Measurements from ENCODE around the gene PATZ1. TPM values are rescaled to one million over a fixed set of nuclear protein-coding genes. Genes with fewer than 3 reads are reported as not detected.

The PATZ1 gene
- total RNA-seq, 1 donor from 2014 or later = 24.0 TPM

DNA sequence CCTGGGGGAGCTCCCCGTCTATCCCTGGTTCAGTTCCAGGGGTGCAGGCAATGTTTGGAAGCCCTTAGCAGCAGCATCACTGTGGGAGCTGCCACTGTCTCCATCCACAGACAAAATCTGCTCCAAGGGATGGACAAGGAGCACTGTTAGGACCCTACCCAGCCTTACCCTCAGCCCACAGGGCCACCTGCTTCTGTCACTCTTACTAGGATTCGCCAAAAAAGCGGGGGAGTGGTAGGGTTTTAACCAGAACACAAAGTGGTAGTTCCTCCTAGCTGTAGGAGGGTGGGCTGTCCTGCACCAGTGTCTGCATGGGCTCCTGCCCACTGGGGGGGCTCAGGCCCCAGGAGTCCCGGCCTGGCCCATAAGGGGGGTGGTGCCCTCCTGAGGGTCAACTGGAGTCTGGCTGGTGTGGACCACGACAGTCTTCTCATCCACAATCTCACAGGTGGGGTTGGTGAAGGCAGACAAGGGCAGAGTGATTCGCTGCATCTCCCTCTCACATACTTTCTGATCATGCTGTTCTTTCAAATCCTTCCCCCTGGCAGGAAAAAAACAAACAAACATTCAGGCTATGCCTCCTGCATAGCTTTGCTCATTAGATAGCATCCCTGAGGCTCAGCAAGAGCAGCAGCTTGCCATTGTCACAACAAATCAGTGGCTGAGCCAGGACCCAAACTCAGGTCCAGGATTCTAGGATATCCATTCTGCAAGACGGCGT, 63.2 kb downstream of the PATZ1 start:
- Mint-ChIP-seq H3K4me3 (ENCODE audit: unreplicated experiment) (no peak overlapping the region), H3K36me3 (ENCODE audit: low read depth, unreplicated experiment) (peaks cover 27% of the 10 kb centered on the region), H3K27me3 (ENCODE audit: low read depth, unreplicated experiment) (no peaks in the 10 kb centered on the region), H3K9me3 (ENCODE audit: unreplicated experiment) (no peaks in the 10 kb centered on the region), H3K4me1 (ENCODE audit: low read depth, unreplicated experiment) (peaks cover 2% of the 10 kb centered on the region), H3K27ac (ENCODE audit: unreplicated experiment) (no peak overlapping the region)
- FAIRE-seq = no peak
- H4K20me1 ChIP-seq (ENCODE audit: insufficient read depth, low read length) = peaks cover 26% of the 10 kb centered on the region
- no peak overlapping the region for H3K4me2 ChIP-seq (ENCODE audit: low read length)
- H3K9me3 ChIP-seq (ENCODE audit: insufficient read depth, low read depth, low read length) = no peaks in the 10 kb centered on the region
- H3K4me3 ChIP-seq (ENCODE audit: insufficient read depth, low read depth, low read length) = no peak overlapping the region
- DNase-seq (ENCODE audit: low read depth) = no peak
- H3K27ac ChIP-seq (ENCODE audit: low read depth, low read length) = no peak overlapping the region
- TF ChIP-seq CTCF (IDR thresholded peaks at IDR 0.05; ENCODE audit: insufficient read depth, low read depth, low read length) (no peak), EZH2 (IDR thresholded peaks at IDR 0.05; ENCODE audit: insufficient read depth, low read length) (no peak)
- H3K27me3 ChIP-seq (ENCODE audit: insufficient read depth, low read length) = no peaks in the 10 kb centered on the region
- H3K9ac ChIP-seq (ENCODE audit: low read length) = no peak overlapping the region
- H3K79me2 ChIP-seq (ENCODE audit: insufficient read depth, low read length) = no peaks in the 10 kb centered on the region
- H2AFZ ChIP-seq (ENCODE audit: low read depth, low read length) = no peak overlapping the region
- no peaks in the 10 kb centered on the region for H3K4me1 ChIP-seq (ENCODE audit: insufficient read depth, low read length)
- peaks cover 16% of the 10 kb centered on the region for H3K36me3 ChIP-seq (ENCODE audit: insufficient read depth, low read length)

DNA sequence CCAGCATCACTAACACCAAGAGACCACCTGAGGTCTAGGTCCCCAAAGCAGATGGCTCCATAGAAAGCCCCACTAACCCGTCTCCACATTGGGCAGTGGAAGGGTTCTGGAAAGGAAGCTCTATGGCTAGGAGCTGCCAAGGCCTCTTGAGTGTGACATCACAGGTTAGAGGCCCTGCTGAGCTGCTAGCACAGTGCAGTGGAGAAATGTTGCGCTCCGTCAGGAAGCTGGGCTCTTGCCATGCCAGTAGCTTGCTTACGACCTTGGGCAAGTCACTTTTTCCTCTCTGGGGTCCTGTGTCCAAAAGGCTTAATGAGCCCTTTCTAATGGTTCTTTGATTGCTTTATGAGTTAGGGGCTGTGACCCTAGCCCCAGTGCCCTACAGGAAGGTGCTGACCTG, 64.4 kb downstream of the PATZ1 start:
- Histone ChIP-seq H3K9ac (ENCODE audit: low read length) (no peak overlapping the region), H3K4me2 (ENCODE audit: low read length) (no peak overlapping the region), H3K27me3 (ENCODE audit: insufficient read depth, low read length) (no peaks in the 10 kb centered on the region), H3K4me3 (ENCODE audit: insufficient read depth, low read depth, low read length) (no peak overlapping the region), H3K79me2 (ENCODE audit: insufficient read depth, low read length) (no peaks in the 10 kb centered on the region), H4K20me1 (ENCODE audit: insufficient read depth, low read length) (peaks cover 26% of the 10 kb centered on the region), H2AFZ (ENCODE audit: low read depth, low read length) (no peak overlapping the region), H3K36me3 (ENCODE audit: insufficient read depth, low read length) (peaks cover 14% of the 10 kb centered on the region), H3K4me1 (ENCODE audit: insufficient read depth, low read length) (no peaks in the 10 kb centered on the region), H3K9me3 (ENCODE audit: insufficient read depth, low read depth, low read length) (no peaks in the 10 kb centered on the region), H3K27ac (ENCODE audit: low read depth, low read length) (no peak overlapping the region)
- Mint-ChIP-seq H3K4me3 (ENCODE audit: unreplicated experiment) (no peak overlapping the region), H3K27me3 (ENCODE audit: low read depth, unreplicated experiment) (no peaks in the 10 kb centered on the region), H3K4me1 (ENCODE audit: low read depth, unreplicated experiment) (peaks cover 2% of the 10 kb centered on the region), H3K36me3 (ENCODE audit: low read depth, unreplicated experiment) (peaks cover 27% of the 10 kb centered on the region), H3K9me3 (ENCODE audit: unreplicated experiment) (no peaks in the 10 kb centered on the region), H3K27ac (ENCODE audit: unreplicated experiment) (no peak overlapping the region)
- FAIRE-seq (no peak), DNase-seq (ENCODE audit: low read depth) (no peak)
- TF ChIP-seq CTCF (IDR thresholded peaks at IDR 0.05; ENCODE audit: insufficient read depth, low read depth, low read length) (no peak), EZH2 (IDR thresholded peaks at IDR 0.05; ENCODE audit: insufficient read depth, low read length) (no peak)

- Histone ChIP-seq H3K27me3 (ENCODE audit: insufficient read depth, low read length) (no peaks in the 10 kb centered on the region), H3K79me2 (ENCODE audit: insufficient read depth, low read length) (no peaks in the 10 kb centered on the region), H3K9me3 (ENCODE audit: insufficient read depth, low read depth, low read length) (no peaks in the 10 kb centered on the region), H2AFZ (ENCODE audit: low read depth, low read length) (no peak overlapping the region), H3K4me2 (ENCODE audit: low read length) (no peak overlapping the region), H3K27ac (ENCODE audit: low read depth, low read length) (no peak overlapping the region), H3K36me3 (ENCODE audit: insufficient read depth, low read length) (peaks cover 18% of the 10 kb centered on the region), H3K9ac (ENCODE audit: low read length) (no peak overlapping the region), H3K4me1 (ENCODE audit: insufficient read depth, low read length) (no peaks in the 10 kb centered on the region), H3K4me3 (ENCODE audit: insufficient read depth, low read depth, low read length) (no peak overlapping the region), H4K20me1 (ENCODE audit: insufficient read depth, low read length) (peaks cover 26% of the 10 kb centered on the region)
- FAIRE-seq = no peak
- TF ChIP-seq CTCF (IDR thresholded peaks at IDR 0.05; ENCODE audit: insufficient read depth, low read depth, low read length) (no peak), EZH2 (IDR thresholded peaks at IDR 0.05; ENCODE audit: insufficient read depth, low read length) (no peak)
- Mint-ChIP-seq H3K27ac (ENCODE audit: unreplicated experiment) (no peak overlapping the region), H3K4me1 (ENCODE audit: low read depth, unreplicated experiment) (no peaks in the 10 kb centered on the region), H3K4me3 (ENCODE audit: unreplicated experiment) (no peak overlapping the region), H3K36me3 (ENCODE audit: low read depth, unreplicated experiment) (peaks cover 29% of the 10 kb centered on the region), H3K27me3 (ENCODE audit: low read depth, unreplicated experiment) (no peaks in the 10 kb centered on the region), H3K9me3 (ENCODE audit: unreplicated experiment) (no peaks in the 10 kb centered on the region)
- DNase-seq (ENCODE audit: low read depth) = no peak
Observed at GRCh38 chr22:31279821-31280505, 66.2 kb downstream of the PATZ1 start.
